SKM-1 (cell line): ENCODE measurements around the gene AEN.
A peak's percentile ranks its signal among the peaks of the same experiment; 100 is the strongest.

Experiments
- DNase-seq: peaks from one replicate; lab custom pipeline; 2025; ENCODE audit not compliant: unreplicated experiment; lab: John Stamatoyannopoulos, UW

The AEN gene, protein sequence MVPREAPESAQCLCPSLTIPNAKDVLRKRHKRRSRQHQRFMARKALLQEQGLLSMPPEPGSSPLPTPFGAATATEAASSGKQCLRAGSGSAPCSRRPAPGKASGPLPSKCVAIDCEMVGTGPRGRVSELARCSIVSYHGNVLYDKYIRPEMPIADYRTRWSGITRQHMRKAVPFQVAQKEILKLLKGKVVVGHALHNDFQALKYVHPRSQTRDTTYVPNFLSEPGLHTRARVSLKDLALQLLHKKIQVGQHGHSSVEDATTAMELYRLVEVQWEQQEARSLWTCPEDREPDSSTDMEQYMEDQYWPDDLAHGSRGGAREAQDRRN

DNA sequence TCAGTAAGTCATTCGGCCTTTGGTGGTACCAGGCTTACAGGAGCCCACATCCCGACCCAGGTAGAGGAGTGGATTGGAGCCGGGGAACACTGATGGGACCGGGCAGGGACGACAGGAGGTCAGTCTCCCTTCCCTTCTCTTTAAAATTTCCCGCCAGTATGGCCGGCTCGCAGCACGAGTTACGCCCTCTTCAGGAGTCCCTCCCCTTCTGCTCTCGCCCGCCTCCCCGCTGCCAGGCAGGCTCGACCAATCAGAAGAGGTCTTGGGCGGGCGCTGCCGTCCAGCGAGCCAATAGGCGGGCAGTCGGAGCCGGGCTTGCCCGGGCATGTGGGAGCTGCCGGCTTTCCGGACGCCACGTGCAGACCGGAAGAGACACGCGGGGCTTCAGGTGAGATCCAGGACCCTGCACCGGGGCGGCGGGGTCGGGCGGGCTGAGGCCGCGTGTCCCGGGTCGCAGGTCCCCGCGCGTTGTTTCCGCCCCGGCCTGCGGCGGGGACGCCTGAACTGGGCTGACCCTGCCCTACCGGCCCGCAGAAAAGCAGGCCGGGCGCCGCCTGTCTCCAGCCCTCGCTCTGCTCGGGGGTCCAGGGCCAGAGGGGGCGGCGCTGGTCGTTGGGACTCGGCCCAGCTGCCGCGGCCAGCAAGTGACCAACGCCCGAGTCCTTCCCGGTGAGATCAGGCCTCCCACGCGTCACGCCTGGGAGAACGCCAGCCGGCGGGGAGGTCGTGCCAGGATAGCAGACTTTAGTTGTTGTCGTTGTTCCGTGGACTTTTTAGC, at the start of gene AEN:
Gene AEN, plus strand, starts transcription at position 346 of the 778 bp plus-strand sequence. CDS start 4,870 bp downstream, outside the sequence.
- peak; percentile 90 for DNase-seq

DNA sequence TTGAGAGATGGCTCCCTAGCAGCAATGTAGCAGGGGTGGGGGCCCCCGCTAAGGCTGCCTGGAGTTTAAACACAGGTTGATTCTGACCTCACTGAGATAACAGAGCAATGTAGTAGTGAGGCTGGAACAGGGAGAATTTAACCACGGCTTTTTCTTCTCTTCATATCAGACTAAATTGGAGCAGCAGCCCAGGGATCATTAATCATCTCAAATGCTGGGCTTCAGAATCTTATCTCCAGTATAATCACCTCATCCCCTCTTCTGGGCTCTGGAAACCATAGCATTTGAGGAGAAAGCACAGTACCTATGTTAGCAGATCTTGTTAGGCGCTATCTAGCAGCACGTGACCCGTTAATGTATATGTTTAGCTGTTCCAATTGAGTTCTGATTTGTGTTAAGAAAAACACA, 49.3 kb upstream of the AEN start:
- DNase-seq, result no peak

DNA sequence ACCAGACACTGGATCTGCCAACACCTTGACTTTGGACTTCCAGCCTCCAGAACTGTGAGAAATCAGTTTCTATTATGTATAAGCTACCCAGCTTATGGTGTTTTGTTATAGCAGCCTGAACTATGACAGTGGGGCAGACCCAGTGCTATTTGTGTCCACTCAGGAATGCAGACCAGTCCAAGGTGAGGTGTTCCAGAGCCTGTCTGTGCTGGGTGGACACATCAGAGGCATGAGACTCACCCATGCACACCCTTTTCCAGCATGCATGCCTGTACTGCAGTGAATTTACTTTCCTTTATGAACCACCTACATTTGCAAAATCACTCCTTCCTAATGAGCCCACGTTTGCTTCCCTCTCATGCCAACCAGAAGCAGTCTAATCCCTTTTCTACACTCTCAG, 47.1 kb upstream of the AEN start:
- DNase-seq, result no peak

DNA sequence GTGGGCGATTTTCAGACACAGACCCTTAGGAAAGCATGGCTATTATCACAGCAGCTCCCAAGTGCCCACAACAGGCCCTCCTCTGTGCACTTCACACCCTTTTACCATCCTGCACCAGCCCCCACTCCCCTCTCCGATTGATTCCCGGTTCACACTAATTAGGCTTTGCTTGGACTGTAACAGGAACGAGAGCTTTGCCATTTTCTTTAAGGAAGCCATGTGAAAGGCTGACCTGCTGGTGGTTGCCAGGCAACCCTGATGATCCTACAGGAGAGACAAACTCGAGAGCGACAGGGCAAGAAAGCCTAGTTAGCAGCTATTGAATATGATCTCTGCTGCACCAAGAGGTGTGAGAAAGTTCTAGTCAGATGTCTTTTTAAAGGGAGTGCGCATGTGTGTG, 46.5 kb upstream of the AEN start:
- DNase-seq, result no peak

DNA sequence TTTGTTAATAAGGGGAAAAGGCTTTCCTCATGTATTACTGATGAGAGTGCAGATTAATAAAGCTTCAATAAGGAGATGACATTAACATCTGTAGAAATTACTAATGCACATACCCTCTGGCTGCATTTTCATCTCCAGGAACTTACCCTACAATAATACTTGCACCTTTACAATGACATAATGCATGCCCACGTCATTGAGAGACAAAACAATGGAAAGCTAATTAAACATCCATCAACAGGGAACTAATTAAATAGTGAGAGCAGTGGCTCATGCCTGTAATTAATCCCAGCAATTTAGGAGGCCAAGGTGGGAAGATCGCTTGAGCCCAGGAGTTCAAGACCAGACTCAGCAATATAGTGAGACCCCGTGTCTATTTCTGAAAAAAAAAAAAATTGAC, 41.8 kb upstream of the AEN start:
- DNase-seq, result no peak

DNA sequence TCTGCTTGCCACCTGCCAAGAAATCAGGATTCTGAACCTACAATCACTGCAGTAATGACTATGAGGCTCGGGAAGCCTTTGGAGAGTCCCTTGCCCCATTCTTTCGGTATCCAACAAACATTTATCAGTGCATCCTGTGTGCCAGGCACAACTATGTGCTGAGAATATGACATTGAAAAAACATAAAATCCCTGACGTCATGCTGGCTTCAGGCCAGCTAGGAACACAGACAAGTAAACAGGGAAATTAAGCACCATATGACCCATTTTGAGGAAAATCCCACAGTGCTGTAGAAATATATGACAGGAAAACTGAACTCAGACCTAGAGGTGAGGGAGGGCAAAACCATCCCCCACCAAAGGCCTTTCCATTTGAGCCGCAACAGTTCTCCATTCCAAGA, 40.6 kb upstream of the AEN start:
- no peak for DNase-seq

DNA sequence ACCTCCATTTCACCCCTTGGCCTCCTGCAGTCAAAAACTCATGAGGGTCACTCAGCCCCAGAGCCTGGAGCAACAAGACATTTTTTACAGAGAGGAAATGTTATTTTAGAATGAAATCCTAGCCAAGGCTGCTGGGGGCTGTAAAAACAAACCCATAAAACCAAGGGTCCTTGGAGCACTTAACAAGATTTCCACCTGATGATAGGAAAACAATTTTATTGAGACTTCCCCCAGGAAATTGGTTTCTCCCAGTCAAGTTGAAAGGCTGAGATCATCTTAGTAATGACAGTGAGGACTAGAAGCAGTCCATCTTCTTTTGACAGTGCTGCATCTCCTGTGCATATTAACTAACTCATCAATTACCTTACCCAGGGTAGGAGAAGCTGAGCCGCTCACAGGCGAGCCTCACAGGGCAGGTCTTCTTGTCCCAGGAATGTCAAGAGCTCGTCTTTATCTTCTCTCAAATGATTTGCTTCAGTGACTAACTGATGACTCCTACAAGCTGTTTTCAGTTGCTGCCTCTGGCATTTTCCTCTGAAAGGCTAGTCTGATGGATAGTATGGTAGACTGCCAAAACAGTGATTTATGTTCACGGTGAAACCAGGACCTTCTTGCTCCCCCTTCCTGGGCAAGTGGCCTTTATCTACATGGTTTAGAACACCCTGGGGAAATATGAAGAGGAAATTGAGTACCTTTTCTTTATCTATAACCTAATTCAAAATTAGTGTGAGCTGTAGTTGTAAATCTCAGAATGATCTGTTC, 34.6 kb upstream of the AEN start:
- DNase-seq, result no peak

DNA sequence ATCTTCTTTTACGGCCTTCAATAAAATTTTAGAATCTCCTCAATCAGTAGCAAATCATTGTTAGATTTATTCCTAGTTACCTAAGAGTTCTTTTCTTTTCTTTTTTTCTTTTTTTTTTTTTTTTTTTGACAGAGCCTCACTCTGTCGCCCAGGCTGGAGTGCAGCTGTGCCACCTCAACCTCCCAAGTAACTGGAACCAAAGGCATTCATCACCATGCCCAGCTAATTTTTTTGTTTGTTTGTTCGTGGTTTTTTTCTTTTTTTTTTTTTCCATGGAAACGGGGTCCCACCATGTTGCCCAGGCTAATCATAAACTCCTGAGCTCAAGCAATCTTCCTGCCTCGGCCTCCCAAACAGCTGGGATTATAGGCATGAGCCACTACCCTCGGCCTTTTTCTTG, 30.4 kb upstream of the AEN start:
- no peak for DNase-seq

DNA sequence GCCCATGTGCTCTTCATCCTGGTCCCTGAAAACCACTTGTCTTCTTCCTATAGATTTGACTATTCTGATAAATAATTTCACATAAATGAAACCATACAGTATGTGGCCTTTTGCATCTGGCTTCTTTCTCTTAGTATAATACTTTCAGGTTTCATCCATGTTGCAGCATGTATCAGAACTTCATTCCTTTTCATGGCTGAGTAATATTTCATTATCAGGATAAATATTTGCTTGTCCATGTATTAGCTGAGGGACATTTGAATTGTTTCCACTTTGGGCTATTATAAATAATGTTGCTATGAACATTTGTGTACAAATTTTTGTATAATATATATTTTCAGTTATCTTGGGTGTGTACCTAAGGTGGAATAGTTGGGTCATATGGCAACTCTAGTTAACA, 29.8 kb upstream of the AEN start:
- DNase-seq, result no peak

DNA sequence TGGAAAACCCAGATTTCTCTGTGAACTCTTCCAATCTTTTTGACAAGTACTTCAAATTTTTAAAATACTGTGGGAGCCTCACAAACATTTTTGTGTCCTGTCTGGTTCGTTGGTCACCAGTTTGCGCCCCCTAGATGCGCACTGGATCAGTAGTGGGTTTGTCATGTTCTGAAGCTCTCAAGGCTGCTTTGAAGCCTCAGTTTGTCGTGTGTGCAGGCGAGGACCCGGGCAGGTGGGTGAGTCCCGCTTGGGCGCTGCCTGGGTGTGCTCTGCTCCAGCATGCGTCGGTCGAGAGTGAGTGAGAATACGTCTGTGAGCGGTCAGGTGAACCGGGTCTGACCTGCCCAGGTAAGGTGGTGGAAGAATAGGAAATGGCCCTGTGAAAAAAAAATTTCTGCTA, 17.3 kb upstream of the AEN start:
- no peak for DNase-seq

DNA sequence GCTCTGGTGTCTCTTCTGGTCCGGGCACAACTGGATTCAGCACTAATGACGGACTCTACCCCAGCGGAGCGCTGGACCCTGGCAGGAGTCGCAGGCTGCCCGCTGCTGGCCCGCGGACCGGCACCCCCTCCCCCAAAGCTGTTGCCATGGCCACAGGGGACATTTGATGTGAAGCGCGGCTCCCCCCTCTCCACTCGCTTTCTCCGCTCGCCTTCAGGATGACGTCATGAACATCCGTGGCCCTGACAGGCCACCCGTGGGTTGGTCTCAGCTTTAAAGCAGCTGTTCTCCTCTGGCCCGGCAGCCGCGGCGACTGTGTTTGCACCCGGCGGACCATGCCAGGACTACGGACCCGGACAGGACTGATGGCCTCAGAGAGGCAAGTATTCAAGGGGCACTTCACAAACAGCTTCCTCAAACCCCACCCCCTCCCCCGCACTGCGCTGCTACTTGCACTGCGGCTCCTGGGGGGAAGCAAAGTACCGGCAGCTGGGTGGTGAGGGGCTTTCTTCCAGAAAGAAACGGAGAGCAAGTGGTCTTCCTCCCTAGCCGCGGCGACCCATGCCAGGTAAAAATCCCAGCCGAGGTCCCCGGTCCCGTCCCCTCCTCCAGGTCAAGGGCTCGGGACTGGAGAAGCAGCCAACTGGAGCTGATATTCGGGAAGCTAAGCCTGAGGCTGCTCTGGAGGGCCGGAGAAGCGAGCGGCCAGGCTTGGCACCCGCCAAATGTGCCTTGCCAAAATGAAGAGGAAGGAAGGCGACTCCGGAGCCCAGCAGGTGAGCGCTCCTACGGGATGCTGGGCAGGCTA, 16.6 kb upstream of the AEN start:
- DNase-seq, result no peak

DNA sequence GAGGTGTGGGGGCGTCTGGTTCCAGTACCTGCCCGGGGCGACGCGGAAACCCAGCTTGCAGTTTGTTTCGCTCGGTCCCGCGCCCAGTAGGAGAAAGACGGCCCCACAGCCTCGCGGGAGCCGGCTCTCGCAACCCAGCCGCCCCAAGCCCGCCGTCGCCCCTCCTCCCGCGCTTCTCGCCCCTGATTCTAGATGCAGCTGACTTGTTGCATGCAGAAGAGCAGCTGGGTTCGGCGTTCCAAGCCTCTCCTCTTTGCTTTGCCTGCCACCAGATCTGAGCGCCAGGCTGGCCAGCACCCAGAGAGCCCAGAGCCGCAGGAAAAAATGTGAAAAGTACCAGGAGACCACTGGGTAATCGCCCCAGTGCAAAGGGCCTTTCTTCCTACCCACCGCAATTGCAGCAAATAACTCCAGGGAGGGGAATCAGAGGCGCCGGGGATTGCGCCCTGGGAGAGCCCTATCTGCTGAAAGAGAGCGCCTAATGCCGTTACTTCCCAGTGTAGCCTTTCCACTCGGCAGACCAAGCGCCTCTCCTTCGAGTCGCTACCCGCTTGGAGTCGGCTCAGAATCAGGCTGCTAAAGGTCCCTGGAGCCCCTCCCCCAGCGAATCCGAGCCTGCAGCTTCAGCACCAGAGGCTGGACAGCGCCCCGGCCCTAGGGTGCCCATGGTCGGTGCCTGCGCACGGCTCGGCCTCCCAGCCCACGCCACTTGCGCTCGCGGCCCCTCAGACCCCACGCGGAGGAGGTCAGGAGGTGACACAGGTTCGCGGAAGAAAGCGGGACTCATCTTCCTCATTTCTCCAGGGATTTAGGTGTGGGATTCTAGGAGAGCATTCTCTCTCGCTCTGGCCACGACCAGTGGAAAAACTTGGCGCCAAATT, 15.7 kb upstream of the AEN start:
- no peak for DNase-seq

DNA sequence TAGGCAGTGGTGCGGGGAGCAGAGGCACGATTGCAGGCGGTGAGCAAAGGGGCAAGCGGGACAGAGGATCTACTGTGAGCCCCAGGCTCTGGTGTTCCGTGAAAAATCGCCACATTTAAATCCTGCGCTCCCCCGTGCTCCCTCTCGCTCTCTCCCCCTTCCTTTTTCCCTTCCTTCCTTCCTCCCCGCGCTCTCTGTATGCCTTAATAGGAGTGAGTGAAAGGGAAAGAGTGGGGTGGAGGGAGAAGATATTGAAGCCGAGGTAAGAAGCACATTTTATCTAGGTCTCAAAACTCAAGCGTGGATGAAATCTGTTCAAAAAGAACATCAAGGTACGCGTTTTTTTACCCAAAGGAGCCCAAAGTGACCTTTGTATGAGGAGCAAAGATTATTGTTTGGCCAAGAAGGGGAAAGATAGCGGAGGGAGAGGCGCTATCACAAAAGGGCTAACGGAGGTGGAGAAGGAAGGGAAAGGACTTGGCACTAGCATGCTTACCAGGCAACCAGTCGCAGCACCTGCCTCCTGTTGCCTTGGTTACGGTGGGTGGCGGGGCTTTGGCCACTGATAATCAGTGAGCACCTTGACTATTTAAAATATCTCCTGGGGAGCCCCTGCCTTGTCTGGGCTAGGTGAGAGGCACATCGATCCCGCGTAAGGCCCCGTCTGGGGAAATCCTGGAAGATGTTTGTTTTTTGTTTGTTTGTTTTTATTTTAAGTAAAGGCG, 14.9 kb upstream of the AEN start:
- no peak for DNase-seq

DNA sequence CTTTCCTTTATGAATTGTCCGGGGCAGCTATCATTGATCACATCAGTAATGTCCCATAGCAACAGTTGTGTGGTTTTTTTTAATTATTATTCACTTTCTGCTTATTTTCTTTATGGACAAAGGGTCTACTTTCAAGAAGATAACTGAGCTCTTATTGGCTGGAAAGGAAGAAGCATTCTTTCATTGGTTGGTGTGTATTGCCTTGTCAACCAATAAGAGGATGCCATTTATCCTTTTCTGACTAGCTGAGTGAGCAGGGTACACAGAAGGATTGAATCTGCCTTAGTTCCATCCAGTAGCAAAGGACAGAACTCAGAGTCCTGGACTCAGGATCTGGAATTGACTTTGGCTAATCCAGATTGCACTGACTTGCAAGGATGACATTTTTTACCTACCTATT, 13.2 kb upstream of the AEN start:
- no peak for DNase-seq

DNA sequence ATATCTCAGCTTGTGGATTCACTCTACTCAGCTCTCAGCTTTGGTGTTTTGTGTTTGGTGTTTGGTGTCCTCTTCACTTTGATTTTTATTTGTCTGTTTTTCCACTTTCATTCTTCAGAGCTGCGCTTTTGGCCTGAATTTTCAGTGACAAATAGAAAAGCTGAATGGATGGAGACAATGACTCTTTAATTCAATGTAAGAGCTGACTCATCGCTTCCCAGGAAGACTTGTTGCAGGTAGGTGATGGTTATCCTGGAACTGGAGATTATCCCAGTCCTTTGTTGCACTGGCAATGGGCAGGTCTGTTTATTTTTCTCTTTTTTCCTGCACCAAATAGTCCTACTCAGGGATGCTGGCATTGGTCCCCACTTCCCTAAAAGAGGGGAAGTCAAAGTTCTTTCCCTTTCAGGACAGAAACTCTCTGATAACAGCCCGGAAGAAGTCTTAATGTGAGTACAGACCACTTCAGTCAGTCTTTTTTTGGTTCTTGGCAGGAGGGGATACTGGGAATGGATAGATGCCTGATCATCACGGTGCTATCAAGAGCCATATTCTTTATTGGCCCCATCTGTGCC, 12.4 kb upstream of the AEN start:
- no peak for DNase-seq

DNA sequence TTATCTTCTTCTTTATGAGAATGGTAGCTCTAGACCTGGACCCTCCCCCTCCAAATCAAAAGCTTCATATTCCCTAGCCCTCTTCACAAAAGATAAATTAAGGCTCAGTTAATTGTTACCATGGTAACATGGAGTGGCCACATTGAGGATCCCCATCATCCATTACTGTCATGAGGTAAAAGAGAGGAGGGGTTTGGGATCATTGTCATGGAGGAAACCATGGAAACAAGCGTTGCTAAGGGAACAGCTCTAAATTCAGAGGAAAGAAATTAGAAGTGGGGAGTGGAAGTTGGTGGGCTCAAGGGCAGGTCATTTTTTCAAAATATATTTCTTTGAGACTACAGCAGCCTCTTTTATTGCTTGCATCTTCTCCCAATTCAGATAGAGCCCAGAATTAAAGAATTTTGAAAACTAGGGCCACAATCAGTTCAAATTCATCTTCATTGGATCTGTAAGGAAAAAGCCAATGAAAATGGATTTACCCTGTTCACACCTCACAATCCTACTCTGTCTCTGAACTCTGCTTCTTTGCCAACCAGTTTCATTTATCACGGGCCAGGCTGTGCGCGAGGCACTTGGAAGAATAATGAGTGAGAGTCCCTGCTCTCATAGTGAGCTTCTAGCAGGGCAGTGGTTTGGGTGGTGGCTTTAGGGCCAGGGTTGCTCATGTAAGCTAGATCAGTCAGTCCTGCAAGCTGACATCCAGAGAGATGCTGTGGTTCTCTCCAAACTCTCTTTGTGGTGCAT, 11.6 kb upstream of the AEN start:
- DNase-seq, result no peak

DNA sequence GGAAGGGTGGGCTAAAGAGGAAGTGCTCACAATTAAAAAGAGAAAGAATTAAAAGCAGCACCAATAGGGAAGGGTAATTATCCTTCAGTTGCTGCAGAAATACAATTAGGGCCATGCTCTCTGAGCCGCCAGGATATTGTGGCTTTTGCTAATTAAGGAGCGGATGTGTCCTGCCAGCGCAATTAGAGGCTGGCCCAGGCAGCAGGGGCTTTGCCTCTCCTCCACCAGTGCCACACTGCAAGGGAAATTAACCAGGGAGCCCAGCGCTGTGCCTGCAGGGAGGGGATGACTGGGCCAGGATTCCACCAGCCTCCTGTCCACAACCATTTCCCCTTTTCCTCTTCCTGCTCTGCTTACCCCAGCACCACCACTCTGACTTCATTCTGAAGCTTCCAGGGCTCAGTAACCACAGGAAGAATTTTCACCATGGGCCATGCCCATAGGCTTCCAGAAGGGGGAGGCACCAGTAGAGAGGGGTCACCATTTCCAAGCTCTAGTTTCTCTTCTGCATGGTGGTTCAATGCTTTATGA, 10.4 kb upstream of the AEN start:
- peak; percentile 33 for DNase-seq

DNA sequence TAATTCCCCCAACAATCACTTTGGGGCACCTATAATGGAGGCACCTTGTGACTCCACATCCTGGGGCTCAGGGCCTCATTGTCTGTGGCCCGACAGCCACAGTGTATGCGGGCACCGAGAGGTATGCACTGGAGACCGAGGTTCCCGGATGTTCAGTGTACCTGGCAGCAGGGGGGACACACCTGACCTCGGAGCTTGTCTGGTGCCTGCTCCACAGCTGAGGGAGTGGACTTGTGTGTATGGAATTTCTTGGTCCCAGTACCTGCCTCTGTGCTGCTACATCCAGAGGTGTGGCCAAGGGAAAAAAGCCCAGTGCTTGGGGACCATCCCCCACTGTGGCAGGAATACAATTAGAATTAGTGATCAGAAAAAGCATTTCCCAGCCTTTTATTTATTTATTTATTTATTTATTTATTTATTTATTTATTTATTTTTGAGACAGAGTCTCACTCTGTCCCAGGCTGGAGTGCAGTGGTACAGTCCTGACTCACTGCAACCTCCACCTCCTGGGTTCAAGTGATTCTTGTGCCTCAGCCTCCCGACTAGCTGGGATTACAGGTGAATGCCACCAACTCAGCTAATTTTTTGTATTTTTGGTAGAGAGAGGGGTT, 8.8 kb upstream of the AEN start:
- no peak for DNase-seq
